Measurements from ENCODE around the gene PRR33. TPM values are rescaled to one million over a fixed set of nuclear protein-coding genes. Genes with fewer than 3 reads are reported as not detected.

The PRR33 gene
- total and polyA plus RNA-seq, 10 of the 15 experiments (the other 5 are each of a cell fraction or from before 2014, with no cell fraction given) = 0.02 to 1.0 (median 0.38) TPM; not detected in 6

- no peak for TF ChIP-seq TBL1XR1 (IDR thresholded peaks at IDR 0.05; ENCODE audit: low read depth, low read length)
- no peak for TF ChIP-seq NR2F1 (conservative IDR thresholded peaks at IDR 0.05)
- 0 out of 4 replicates have a peak, but pooled peaks of 1 of the 2 experiments have one; percentile 6 for TF ChIP-seq BHLHE40 (IDR thresholded peaks at IDR 0.05; ENCODE audit: borderline replicate concordance in 1 of 2, low read depth in 2 of 2, low read length in 1 of 2)
- no peak for TF ChIP-seq CBX5 (IDR thresholded peaks at IDR 0.05; ENCODE audit: low read depth)
- no peak for TF ChIP-seq ZBTB4 (CRISPR knock-in tag; IDR thresholded peaks at IDR 0.05)
- no peak for TF ChIP-seq ZSCAN29 (IDR thresholded peaks at IDR 0.05)
- TF ChIP-seq IKZF2 (IDR thresholded peaks at IDR 0.05) = no peak
- no peak for TF ChIP-seq RUNX3 (IDR thresholded peaks at IDR 0.05; ENCODE audit: low read length)
- TF ChIP-seq POLR2AphosphoS2 (IDR thresholded peaks at IDR 0.05; ENCODE audit: low read depth, low read length) = 0 out of 2 replicates have a peak, but pooled peaks have one; percentile 23
- TF ChIP-seq BRCA1 (IDR thresholded peaks at IDR 0.05; ENCODE audit: low read depth, low read length) = no peak
- TF ChIP-seq, protein P1, sequence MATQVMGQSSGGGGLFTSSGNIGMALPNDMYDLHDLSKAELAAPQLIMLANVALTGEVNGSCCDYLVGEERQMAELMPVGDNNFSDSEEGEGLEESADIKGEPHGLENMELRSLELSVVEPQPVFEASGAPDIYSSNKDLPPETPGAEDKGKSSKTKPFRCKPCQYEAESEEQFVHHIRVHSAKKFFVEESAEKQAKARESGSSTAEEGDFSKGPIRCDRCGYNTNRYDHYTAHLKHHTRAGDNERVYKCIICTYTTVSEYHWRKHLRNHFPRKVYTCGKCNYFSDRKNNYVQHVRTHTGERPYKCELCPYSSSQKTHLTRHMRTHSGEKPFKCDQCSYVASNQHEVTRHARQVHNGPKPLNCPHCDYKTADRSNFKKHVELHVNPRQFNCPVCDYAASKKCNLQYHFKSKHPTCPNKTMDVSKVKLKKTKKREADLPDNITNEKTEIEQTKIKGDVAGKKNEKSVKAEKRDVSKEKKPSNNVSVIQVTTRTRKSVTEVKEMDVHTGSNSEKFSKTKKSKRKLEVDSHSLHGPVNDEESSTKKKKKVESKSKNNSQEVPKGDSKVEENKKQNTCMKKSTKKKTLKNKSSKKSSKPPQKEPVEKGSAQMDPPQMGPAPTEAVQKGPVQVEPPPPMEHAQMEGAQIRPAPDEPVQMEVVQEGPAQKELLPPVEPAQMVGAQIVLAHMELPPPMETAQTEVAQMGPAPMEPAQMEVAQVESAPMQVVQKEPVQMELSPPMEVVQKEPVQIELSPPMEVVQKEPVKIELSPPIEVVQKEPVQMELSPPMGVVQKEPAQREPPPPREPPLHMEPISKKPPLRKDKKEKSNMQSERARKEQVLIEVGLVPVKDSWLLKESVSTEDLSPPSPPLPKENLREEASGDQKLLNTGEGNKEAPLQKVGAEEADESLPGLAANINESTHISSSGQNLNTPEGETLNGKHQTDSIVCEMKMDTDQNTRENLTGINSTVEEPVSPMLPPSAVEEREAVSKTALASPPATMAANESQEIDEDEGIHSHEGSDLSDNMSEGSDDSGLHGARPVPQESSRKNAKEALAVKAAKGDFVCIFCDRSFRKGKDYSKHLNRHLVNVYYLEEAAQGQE (IDR thresholded peaks at IDR 0.05; ENCODE audit: low read depth, low read length) = no peak
- TF ChIP-seq POLR2A (IDR thresholded peaks at IDR 0.05; ENCODE audit: low read depth, low read length) = peak; percentile 64
- Histone ChIP-seq H3K27ac (ENCODE audit: control insufficient read depth, insufficient read depth) (no peak overlapping the region), H3K9ac (ENCODE audit: control insufficient read depth, insufficient read depth, low read length) (no peak overlapping the region), H3K79me2 (ENCODE audit: control insufficient read depth, insufficient read depth, low read length) (no peaks in the 10 kb centered on the region), H3K27me3 (replicated peaks in 1 of 2; ENCODE audit: control insufficient read depth in 2 of 2, insufficient read depth in 2 of 2, low read length in 1 of 2) (no peaks in the 10 kb centered on the region), H3K36me3 (ENCODE audit: control insufficient read depth in 2 of 2, insufficient read depth in 2 of 2, low read length in 1 of 2) (peaks cover 12 to 23% of the 10 kb centered on the region in 2 experiments; a peak in 3 of 4 replicates), H3K4me1 (ENCODE audit: control insufficient read depth, insufficient read depth, low read length) (no peaks in the 10 kb centered on the region), H2AFZ (ENCODE audit: control insufficient read depth, low read depth, low read length) (no peak overlapping the region), H4K20me1 (ENCODE audit: control insufficient read depth, insufficient read depth) (no peaks in the 10 kb centered on the region), H3K4me3 (no peak overlapping the region), H3K9me3 (replicated peaks; ENCODE audit: control insufficient read depth, insufficient read depth, low read length) (no peaks in the 10 kb centered on the region), H3K4me2 (ENCODE audit: control insufficient read depth, insufficient read depth) (no peak overlapping the region)
- ChIA-PET RAD21 (ENCODE audit: unreplicated experiment) (interaction anchor here (0.6 kb wide), 1 partner anchor 100 kb away, joined by 3 read pairs; no protein-coding TSS in a partner anchor), CTCF (interaction anchor here (0.7 kb wide), 1 partner anchor 412 kb away, joined by 3 read pairs; no protein-coding TSS in a partner anchor), SMC1A (ENCODE audit: uncharacterized antibody, unreplicated experiment) (no interaction called here), POLR2A (interaction anchor here (1.0 kb wide), 1 partner anchor 37 kb away, joined by 3 read pairs; no protein-coding TSS in a partner anchor)
- DNase-seq (ENCODE audit: low read depth, low spot score) (no peak), FAIRE-seq (no peak), ATAC-seq (peak; percentile 52)
- BruUV-seq (replicated peaks) = no TSS peak
- in situ Hi-C loops (cut with MboI) (no loop called here), intact Hi-C loops (cut with micrococcal nuclease; ENCODE audit: unreplicated experiment) (no loop called here)
- 86% methylated on average over 34 of the region's 34 CpGs for WGBS (ENCODE audit: insufficient coverage, insufficient replicate concordance, low lambda C conversion rate, missing lambda C conversion rate)
These were observed 552 bp downstream of the PRR33 start for GRCh38 chr11:1890856-1891830.
